Thymus (tissue), 11 donors: ENCODE measurements around the gene ENTPD3. TPM values are rescaled to one million over a fixed set of nuclear protein-coding genes. Genes with fewer than 3 reads are reported as not detected.

ENCODE experiments used
- DNase-seq, 9 donors: peaks; one replicate each; pipeline ENCODE4 v3.0.0-alpha.2; 2013; ENCODE audit warnings: low spot score in 9 of 9, low read depth in 6 of 9, missing footprints in 1 of 9
- H3K27ac ChIP-seq, 2 donors: one replicate each; pipeline ENCODE4 v1.5.1; 2013; ENCODE audit warnings: control low read depth in 1 of 2, low read depth in 1 of 2, low read length in 1 of 2, mild to moderate bottlenecking in 1 of 2, moderate library complexity in 1 of 2
- H3K27me3 ChIP-seq, 2 donors: one replicate each; pipeline ENCODE4 v1.5.1; 2013; ENCODE audit warnings: low read length in 1 of 2; ENCODE audit not compliant: control insufficient read depth in 2 of 2, insufficient read depth in 1 of 2
- H3K36me3 ChIP-seq, 2 donors: one replicate each; pipeline ENCODE4 v1.5.1; 2013; ENCODE audit warnings: low read length in 1 of 2, mild to moderate bottlenecking in 1 of 2, moderate library complexity in 1 of 2; ENCODE audit not compliant: control insufficient read depth in 2 of 2, insufficient read depth in 2 of 2
- H3K4me1 ChIP-seq, 2 donors: one replicate each; pipeline ENCODE4 v1.5.1; 2013; ENCODE audit warnings: low read length in 2 of 2; ENCODE audit not compliant: control insufficient read depth in 2 of 2, insufficient read depth in 2 of 2
- H3K4me3 ChIP-seq, 2 donors: one replicate each; pipeline ENCODE4 v1.5.1; 2013; ENCODE audit warnings: low read length in 2 of 2, control low read depth in 1 of 2, mild to moderate bottlenecking in 1 of 2
- H3K9me3 ChIP-seq, 2 donors: one replicate each; pipeline ENCODE4 v1.5.1; 2013; ENCODE audit warnings: low read length in 1 of 2, mild to moderate bottlenecking in 1 of 2; ENCODE audit not compliant: control insufficient read depth in 2 of 2, insufficient read depth in 1 of 2
- WGBS: extraction: QIAGEN DNeasy Blood & Tissue Kit; methylation state at CpG from one replicate; pipeline ENCODE4 v1.1.7; 2013; 5-methylcytosine and 5-hydroxymethylcytosine counted together
- polyA plus RNA-seq: library from polyadenylated mRNA; stranded (reverse); fragments of 200-250 nt; gene quantifications from one replicate; pipeline ENCODE4 v1.2.3, GENCODE V29; 2013
- total RNA-seq: library from RNA; stranded (reverse); fragments of 120-200 nt; gene quantifications from one replicate; pipeline ENCODE4 v1.2.4, GENCODE V29; 2013
- donor health status: healthy.

Gene ENTPD3
- total and polyA plus RNA-seq, 2 donors: 1.0 to 1.2 TPM

GRCh38 chr3:40366203-40367162 lies 20.5 kb upstream of the ENTPD3 start:
- Histone ChIP-seq H3K9me3 (no peaks in the 10 kb centered on the region), H3K27ac (no peak overlapping the region), H3K36me3 (no peaks in the 10 kb centered on the region), H3K4me3 (no peak overlapping the region), H3K4me1 (no peaks in the 10 kb centered on the region), H3K27me3 (no peaks in the 10 kb centered on the region)
- no peak for DNase-seq
- WGBS: 90% methylated on average over 2 of the region's 2 CpGs

GRCh38 chr3:40369716-40370115 lies 17.3 kb upstream of the ENTPD3 start:
- no peak for DNase-seq
- H3K27me3 ChIP-seq: no peaks in the 10 kb centered on the region
- no peaks in the 10 kb centered on the region for H3K9me3 ChIP-seq
- H3K27ac ChIP-seq: no peak overlapping the region
- no peak overlapping the region for H3K4me3 ChIP-seq
- no peaks in the 10 kb centered on the region for H3K36me3 ChIP-seq
- no peaks in the 10 kb centered on the region for H3K4me1 ChIP-seq
- WGBS: 98% methylated on average over 1 of the region's 1 CpG

GRCh38 chr3:40377822-40378221 lies 9.2 kb upstream of the ENTPD3 start:
- Histone ChIP-seq H3K9me3 (peaks cover 0 to 3% of the 10 kb centered on the region in 2 donors), H3K36me3 (no peaks in the 10 kb centered on the region), H3K27ac (no peak overlapping the region), H3K4me1 (no peaks in the 10 kb centered on the region), H3K4me3 (no peak overlapping the region), H3K27me3 (peaks cover 0 to 2% of the 10 kb centered on the region in 2 donors)
- DNase-seq: no peak
- WGBS: 99% methylated on average over 1 of the region's 1 CpG

- Histone ChIP-seq H3K4me3 (no peak overlapping the region), H3K27ac (no peak overlapping the region), H3K9me3 (peaks cover 0 to 3% of the 10 kb centered on the region in 2 donors), H3K36me3 (no peaks in the 10 kb centered on the region), H3K4me1 (no peaks in the 10 kb centered on the region), H3K27me3 (peaks cover 2 to 4% of the 10 kb centered on the region in 2 donors)
- 84% methylated on average over 4 of the region's 4 CpGs for WGBS
- no peak for DNase-seq
Measured at GRCh38 chr3:40379674-40380306, 7.2 kb upstream of the ENTPD3 start.

GRCh38 chr3:40381904-40382616 lies 4.9 kb upstream of the ENTPD3 start:
- peaks cover 0 to 3% of the 10 kb centered on the region in 2 donors for H3K9me3 ChIP-seq
- no peak overlapping the region for H3K27ac ChIP-seq
- peaks cover under 1 to 5% of the 10 kb centered on the region in 2 donors for H3K4me1 ChIP-seq
- H3K27me3 ChIP-seq: peaks cover 3 to 22% of the 10 kb centered on the region in 2 donors
- no peak overlapping the region for H3K4me3 ChIP-seq
- no peak for DNase-seq
- no peaks in the 10 kb centered on the region for H3K36me3 ChIP-seq
- WGBS: 93% methylated on average over 8 of the region's 8 CpGs

- peaks cover 4 to 5% of the 10 kb centered on the region in 2 donors for H3K4me1 ChIP-seq
- 92% methylated on average over 2 of the region's 2 CpGs for WGBS
- no peak for DNase-seq
- no peaks in the 10 kb centered on the region for H3K36me3 ChIP-seq
- H3K9me3 ChIP-seq: peaks cover 0 to 3% of the 10 kb centered on the region in 2 donors
- H3K27me3 ChIP-seq: peaks cover 8 to 27% of the 10 kb centered on the region in 2 donors
- no peak overlapping the region for H3K27ac ChIP-seq
- no peak overlapping the region for H3K4me3 ChIP-seq
Measured at GRCh38 chr3:40382617-40382979, 4.4 kb upstream of the ENTPD3 start.

GRCh38 chr3:40386213-40386612 lies 771 bp upstream of the ENTPD3 start:
- H3K27me3 ChIP-seq: peaks cover 19 to 48% of the 10 kb centered on the region in 2 donors

GRCh38 chr3:40387895-40388254 lies 891 bp downstream of the ENTPD3 start:
- no peak for DNase-seq
- 91% methylated on average over 10 of the region's 10 CpGs for WGBS
- no peak overlapping the region for H3K27ac ChIP-seq
- H3K4me3 ChIP-seq: no peak overlapping the region
- no peaks in the 10 kb centered on the region for H3K36me3 ChIP-seq
- no peaks in the 10 kb centered on the region for H3K9me3 ChIP-seq
- peaks cover 19 to 46% of the 10 kb centered on the region in 2 donors for H3K27me3 ChIP-seq
- peaks cover 4 to 5% of the 10 kb centered on the region in 2 donors for H3K4me1 ChIP-seq

More at GRCh38 chr3:40386213-40386612, 771 bp upstream of the ENTPD3 start:
- Histone ChIP-seq H3K36me3 (no peaks in the 10 kb centered on the region), H3K9me3 (no peaks in the 10 kb centered on the region), H3K27ac (no peak overlapping the region), H3K4me1 (peaks cover 4 to 5% of the 10 kb centered on the region in 2 donors), H3K4me3 (no peak overlapping the region)
- DNase-seq: no peak
- WGBS: 96% methylated on average over 3 of the region's 3 CpGs

GRCh38 chr3:40396406-40396805 lies 9.4 kb downstream of the ENTPD3 start:
- no peak for DNase-seq
- Histone ChIP-seq H3K36me3 (no peaks in the 10 kb centered on the region), H3K4me1 (no peaks in the 10 kb centered on the region), H3K9me3 (no peaks in the 10 kb centered on the region), H3K27me3 (no peaks in the 10 kb centered on the region), H3K27ac (no peak overlapping the region), H3K4me3 (no peak overlapping the region)
- 93% methylated on average over 5 of the region's 5 CpGs for WGBS
